T-cell (primary cell): ENCODE data around the gene ROCK2. TPM values are rescaled to one million over a fixed set of nuclear protein-coding genes. Genes with fewer than 3 reads are reported as not detected.

Experiments
- ATAC-seq, 4 experiments: fragments of 200-7000 bp in 3 of 4; fragments of 150-1000 bp in 1 of 4; cut with Tn5 transposase; replicated peaks in 1 of 4; 1 replicate in 3 of 4; 2 replicates in 1 of 4; pipeline ENCODE4 v1.10.0; 2021; ENCODE audit warnings: moderate library complexity in 3 of 4, mild to moderate bottlenecking in 2 of 4, moderate number of reproducible peaks in 1 of 4
- CTCF ChIA-PET, 2 donors: fragments of 300-600 bp; sonication (Branson Sonifier 250); formaldehyde crosslinking; loops; one replicate each; lab custom pipeline; 2022; ENCODE audit warnings: antibody characterized with exemption in 2 of 2; lab: Charles Lee
- POLR2A ChIA-PET, 2 donors: fragments of 300-600 bp; sonication (Branson Sonifier 250); formaldehyde crosslinking; loops; one replicate each; lab custom pipeline; 2022; ENCODE audit warnings: antibody characterized with exemption in 2 of 2; lab: Charles Lee
- DNase-seq, 35 experiments: peaks; one replicate each; pipeline versions ENCODE4 v3.0.0 to v3.0.0-alpha.2; 2013 to 2023
- H3K27ac ChIP-seq: one replicate; pipeline ENCODE4 v1.5.1; 2013; ENCODE audit warnings: low read length
- H3K27me3 ChIP-seq, 2 experiments: replicated peaks in 1 of 2; 1 replicate in 1 of 2; 2 replicates in 1 of 2; pipeline versions ENCODE4 v1.6.1 to v1.7.0; 2013; ENCODE audit warnings: low read length in 1 of 2, mixed read lengths in 1 of 2; ENCODE audit not compliant: control insufficient read depth in 2 of 2, insufficient read depth in 2 of 2; ENCODE audit errors: extremely low read depth in 1 of 2
- H3K36me3 ChIP-seq, 2 donors: 1 replicate in 1 of 2; 2 replicates in 1 of 2; pipeline versions ENCODE4 v1.6.1 to v1.7.0; 2013; ENCODE audit warnings: low read length in 1 of 2; ENCODE audit not compliant: control insufficient read depth in 2 of 2, insufficient read depth in 1 of 2; ENCODE audit errors: extremely low read depth in 1 of 2
- H3K4me1 ChIP-seq, 2 experiments: 1 replicate in 1 of 2; 2 replicates in 1 of 2; pipeline versions ENCODE4 v1.6.1 to v1.7.0; 2013; ENCODE audit warnings: low read length in 2 of 2, mixed read lengths in 1 of 2; ENCODE audit not compliant: insufficient read depth in 2 of 2, control insufficient read depth in 1 of 2; ENCODE audit errors: extremely low read depth in 1 of 2
- H3K4me3 ChIP-seq, 2 donors: 1 replicate in 1 of 2; 2 replicates in 1 of 2; pipeline versions ENCODE4 v1.5.1 to v1.7.0; 2013; ENCODE audit warnings: mild to moderate bottlenecking in 2 of 2, low read length in 1 of 2, moderate library complexity in 1 of 2; ENCODE audit not compliant: control insufficient read depth in 1 of 2; ENCODE audit errors: extremely low read depth in 1 of 2
- H3K9me3 ChIP-seq: 2 replicates; pipeline ENCODE4 v1.7.0; 2013
- H3K27ac Mint-ChIP-seq, 2 donors: one replicate each; pipeline ENCODE4 v1.8.0; 2020 to 2021; ENCODE audit warnings: mild to moderate bottlenecking in 2 of 2, mixed read lengths in 2 of 2
- H3K27me3 Mint-ChIP-seq, 2 donors: one replicate each; pipeline ENCODE4 v1.8.0; 2021 to 2022; ENCODE audit warnings: mixed read lengths in 2 of 2
- H3K36me3 Mint-ChIP-seq: one replicate; pipeline ENCODE4 v1.8.0; 2021; ENCODE audit warnings: mixed read lengths
- H3K4me1 Mint-ChIP-seq, 3 donors: one replicate each; pipeline ENCODE4 v1.8.0; 2020 to 2022; ENCODE audit warnings: mixed read lengths in 3 of 3, mild to moderate bottlenecking in 1 of 3
- H3K4me3 Mint-ChIP-seq, 3 donors: one replicate each; pipeline ENCODE4 v1.8.0; 2020 to 2022; ENCODE audit warnings: mild to moderate bottlenecking in 3 of 3, mixed read lengths in 3 of 3, moderate library complexity in 3 of 3
- H3K9me3 Mint-ChIP-seq, 3 donors: one replicate each; pipeline ENCODE4 v1.8.0; 2020 to 2022; ENCODE audit warnings: mixed read lengths in 3 of 3
- WGBS: methylation state at CpG from one replicate; pipeline ENCODE4 v1.1.5; 2013; ENCODE audit warnings: missing lambda C conversion rate; ENCODE audit not compliant: insufficient coverage; 5-methylcytosine and 5-hydroxymethylcytosine counted together
- total RNA-seq, 35 experiments: library from RNA in 6 of 35; stranded (reverse) in 6 of 35; fragments of 120-200 nt in 1 of 35; gene quantifications; one replicate each; pipeline versions ENCODE4 v1.2.1 to v1.2.4 and lab custom pipeline; 2013 to 2026

The ROCK2 gene
- total RNA-seq, 5 donors from 2014 or later (not counting 1 experiment from before 2014, with no cell fraction given), result 15.5 to 22.3 (median 18.6) TPM

GRCh38 chr2:11377928-11378545, 33.6 kb upstream of the ROCK2 start:
- H3K27ac Mint-ChIP-seq, result no peak overlapping the region
- H3K36me3 ChIP-seq, result no peaks in the 10 kb centered on the region
- ATAC-seq (no peak), DNase-seq (no peak)
- H3K4me1 ChIP-seq, result no peaks in the 10 kb centered on the region
- no peak overlapping the region for H3K27ac ChIP-seq
- peaks cover 0 to 5% (median 2%) of the 10 kb centered on the region in 3 donors for H3K4me1 Mint-ChIP-seq
- ChIA-PET POLR2A (no interaction called here), CTCF (no interaction called here)
- no peak overlapping the region for H3K4me3 ChIP-seq
- H3K9me3 ChIP-seq, result no peaks in the 10 kb centered on the region
- H3K4me3 Mint-ChIP-seq, result no peak overlapping the region
- H3K27me3 Mint-ChIP-seq, result peaks cover 0 to 2% of the 10 kb centered on the region in 2 donors
- peaks cover 0 to 3% of the 10 kb centered on the region in 2 experiments for H3K27me3 ChIP-seq
- 42% methylated on average over 1 of the region's 12 CpGs for WGBS
- H3K9me3 Mint-ChIP-seq, result no peaks in the 10 kb centered on the region
- no peaks in the 10 kb centered on the region for H3K36me3 Mint-ChIP-seq

GRCh38 chr2:11376071-11376470, 31.6 kb upstream of the ROCK2 start:
- Histone ChIP-seq H3K4me3 (no peak overlapping the region), H3K4me1 (no peaks in the 10 kb centered on the region), H3K36me3 (no peaks in the 10 kb centered on the region), H3K27me3 (peaks cover 0 to 14% of the 10 kb centered on the region in 2 experiments), H3K9me3 (no peaks in the 10 kb centered on the region), H3K27ac (no peak overlapping the region)
- Mint-ChIP-seq H3K27me3 (peaks cover 0 to 9% of the 10 kb centered on the region in 2 donors), H3K4me1 (peaks cover 0 to 3% (median 1%) of the 10 kb centered on the region in 3 donors), H3K36me3 (no peaks in the 10 kb centered on the region), H3K9me3 (no peaks in the 10 kb centered on the region), H3K4me3 (no peak overlapping the region), H3K27ac (no peak overlapping the region)
- POLR2A ChIA-PET, result interaction anchor here in 1 of 2 donors (0.6 kb wide), 1 partner anchor 552 kb away, joined by 3 read pairs; no protein-coding TSS in a partner anchor
- DNase-seq (no peak), ATAC-seq (no peak)
- CTCF ChIA-PET, result no interaction called here
- WGBS, result 94% methylated on average over 5 of the region's 7 CpGs

GRCh38 chr2:11375689-11376027, 31.2 kb upstream of the ROCK2 start:
- Mint-ChIP-seq H3K27ac (no peak overlapping the region), H3K27me3 (peaks cover 0 to 9% of the 10 kb centered on the region in 2 donors), H3K4me1 (peaks cover 0 to 2% (median 0%) of the 10 kb centered on the region in 3 donors), H3K9me3 (no peaks in the 10 kb centered on the region), H3K36me3 (no peaks in the 10 kb centered on the region), H3K4me3 (no peak overlapping the region)
- Histone ChIP-seq H3K27me3 (peaks cover 0 to 14% of the 10 kb centered on the region in 2 experiments), H3K4me3 (no peak overlapping the region), H3K9me3 (no peaks in the 10 kb centered on the region), H3K27ac (no peak overlapping the region), H3K36me3 (no peaks in the 10 kb centered on the region), H3K4me1 (no peaks in the 10 kb centered on the region)
- ChIA-PET CTCF (no interaction called here), POLR2A (interaction anchor here in 1 of 2 donors (0.6 to 0.7 kb wide), 2 partner anchors 65 to 552 kb away, joined by 3 read pairs; no protein-coding TSS in a partner anchor)
- no peak for ATAC-seq
- DNase-seq, result no peak
- 94% methylated on average over 7 of the region's 7 CpGs for WGBS

- H3K9me3 ChIP-seq, result no peaks in the 10 kb centered on the region
- CTCF ChIA-PET, result no interaction called here
- WGBS, result 75% methylated on average over 13 of the region's 15 CpGs
- ATAC-seq (no peak), DNase-seq (no peak)
- no peaks in the 10 kb centered on the region for H3K36me3 ChIP-seq
- peaks cover 0 to 14% of the 10 kb centered on the region in 2 experiments for H3K27me3 ChIP-seq
- POLR2A ChIA-PET, result interaction anchor here in 1 of 2 donors (0.6 to 0.7 kb wide), 2 partner anchors 65 to 551 kb away, joined by 3 read pairs; no protein-coding TSS in a partner anchor
- H3K4me3 Mint-ChIP-seq, result no peak overlapping the region
- no peak overlapping the region for H3K27ac Mint-ChIP-seq
- H3K36me3 Mint-ChIP-seq, result no peaks in the 10 kb centered on the region
- H3K4me3 ChIP-seq, result no peak overlapping the region
- H3K27ac ChIP-seq, result no peak overlapping the region
- no peaks in the 10 kb centered on the region for H3K4me1 ChIP-seq
- H3K27me3 Mint-ChIP-seq, result peaks cover 0 to 9% of the 10 kb centered on the region in 2 donors
- H3K9me3 Mint-ChIP-seq, result no peaks in the 10 kb centered on the region
- H3K4me1 Mint-ChIP-seq, result peaks cover 0 to 2% (median 0%) of the 10 kb centered on the region in 3 donors
These were observed 30.7 kb upstream of the ROCK2 start for GRCh38 chr2:11375025-11375688.

GRCh38 chr2:11373096-11373495, 28.7 kb upstream of the ROCK2 start:
- CTCF ChIA-PET, result no interaction called here

GRCh38 chr2:11371092-11371937, 26.9 kb upstream of the ROCK2 start:
- ATAC-seq (no peak), DNase-seq (no peak)
- Histone ChIP-seq H3K27me3 (peaks cover 0 to 14% of the 10 kb centered on the region in 2 experiments), H3K4me3 (no peak overlapping the region), H3K27ac (no peak overlapping the region), H3K36me3 (no peaks in the 10 kb centered on the region), H3K4me1 (no peaks in the 10 kb centered on the region), H3K9me3 (no peaks in the 10 kb centered on the region)
- no peak overlapping the region for H3K27ac Mint-ChIP-seq
- H3K36me3 Mint-ChIP-seq, result no peaks in the 10 kb centered on the region
- H3K9me3 Mint-ChIP-seq, result no peaks in the 10 kb centered on the region
- no peak overlapping the region for H3K4me3 Mint-ChIP-seq
- CTCF ChIA-PET, result no interaction called here
- H3K4me1 Mint-ChIP-seq, result peaks cover 0 to 2% (median 0%) of the 10 kb centered on the region in 3 donors
- H3K27me3 Mint-ChIP-seq, result peaks cover 0 to 9% of the 10 kb centered on the region in 2 donors
- WGBS, result 83% methylated on average over 13 of the region's 17 CpGs
- POLR2A ChIA-PET, result no interaction called here

More at GRCh38 chr2:11373096-11373495, 28.7 kb upstream of the ROCK2 start:
- 71% methylated on average over 1 of the region's 4 CpGs for WGBS
- Mint-ChIP-seq H3K9me3 (no peaks in the 10 kb centered on the region), H3K27me3 (peaks cover 0 to 9% of the 10 kb centered on the region in 2 donors), H3K4me3 (no peak overlapping the region), H3K36me3 (no peaks in the 10 kb centered on the region), H3K4me1 (peaks cover 0 to 2% (median 0%) of the 10 kb centered on the region in 3 donors), H3K27ac (no peak overlapping the region)
- H3K27ac ChIP-seq, result no peak overlapping the region
- ATAC-seq (no peak), DNase-seq (no peak)
- no peaks in the 10 kb centered on the region for H3K9me3 ChIP-seq
- no peaks in the 10 kb centered on the region for H3K36me3 ChIP-seq
- H3K4me1 ChIP-seq, result no peaks in the 10 kb centered on the region
- no peak overlapping the region for H3K4me3 ChIP-seq
- POLR2A ChIA-PET, result no interaction called here
- peaks cover 0 to 14% of the 10 kb centered on the region in 2 experiments for H3K27me3 ChIP-seq
